GM12878 (cell line): Measurements from ENCODE around the gene PSMC4. TPM values are rescaled to one million over a fixed set of nuclear protein-coding genes. Genes with fewer than 3 reads are reported as not detected.

Experiments used
- ATAC-seq: fragments of 200-7000 bp; cut with Tn5 transposase; 3 replicates; pipeline ENCODE4 v1.9.1; 2020; ENCODE audit warnings: mild to moderate bottlenecking, moderate library complexity
- BruUV-seq: library from RNA; stranded (reverse); fragments of 400-500 nt; replicated peaks from 2 replicates; lab custom pipeline; 2021; lab: Mats Ljungman, UMichigan
- CTCF ChIA-PET: fragments of 300-600 bp; sonication (Branson Sonifier 250); formaldehyde crosslinking; extraction: SDS; loops from one replicate; lab custom pipeline; 2021; ENCODE audit warnings: inconsistent platforms; lab: Yijun Ruan, JAX
- POLR2A ChIA-PET: fragments of 350-600 bp; formaldehyde crosslinking; extraction: SDS; loops from one replicate; lab custom pipeline; 2021; ENCODE audit warnings: inconsistent platforms; lab: Charles Lee
- RAD21 ChIA-PET: fragments of 300-600 bp; sonication (Branson Sonifier 250); formaldehyde crosslinking; loops from one replicate; lab custom pipeline; 2023; ENCODE audit warnings: antibody characterized with exemption; ENCODE audit not compliant: unreplicated experiment; lab: Charles Lee
- SMC1A ChIA-PET: fragments of 300-600 bp; sonication (Branson Sonifier 250); formaldehyde crosslinking; loops from one replicate; lab custom pipeline; 2023; ENCODE audit not compliant: unreplicated experiment, uncharacterized antibody; lab: Charles Lee
- DNase-seq: peaks from one replicate; pipeline ENCODE4 v3.0.0-alpha.2; 2011; ENCODE audit warnings: low read depth, low spot score
- FAIRE-seq: peaks from 3 replicates; lab custom pipeline; 2011; peaks lifted over from hg19 to GRCh38; lab: Jason Lieb, UNC
- H2AFZ ChIP-seq: 2 replicates; pipeline ENCODE4 v1.6.0; 2011; ENCODE audit warnings: low read depth, low read length, control low read depth; ENCODE audit not compliant: control insufficient read depth
- H3K27ac ChIP-seq: 2 replicates; pipeline ENCODE4 v1.5.1; 2011; ENCODE audit warnings: control low read depth; ENCODE audit not compliant: control insufficient read depth, insufficient read depth
- H3K27me3 ChIP-seq, 2 experiments: replicated peaks in 1 of 2; 2 replicates each; pipeline versions ENCODE4 v1.6.0 to v1.6.1; 2011; ENCODE audit warnings: low read length in 1 of 2; ENCODE audit not compliant: control insufficient read depth in 2 of 2, insufficient read depth in 2 of 2
- H3K36me3 ChIP-seq, 2 experiments: 2 replicates each; pipeline ENCODE4 v1.5.1; 2011; ENCODE audit warnings: low read length in 1 of 2; ENCODE audit not compliant: control insufficient read depth in 2 of 2, insufficient read depth in 2 of 2
- H3K4me1 ChIP-seq: 2 replicates; pipeline ENCODE4 v1.6.1; 2011; ENCODE audit warnings: mild to moderate bottlenecking, low read length, moderate library complexity, mixed read lengths; ENCODE audit not compliant: control insufficient read depth, insufficient read depth
- H3K4me2 ChIP-seq: 2 replicates; pipeline ENCODE4 v1.6.0; 2011; ENCODE audit warnings: control low read depth; ENCODE audit not compliant: control insufficient read depth, insufficient read depth
- H3K4me3 ChIP-seq: fragments of 200-600 bp; sonication (generic); 2 replicates; pipeline ENCODE4 v1.5.1; 2016
- H3K79me2 ChIP-seq: 2 replicates; pipeline ENCODE4 v1.6.0; 2011; ENCODE audit warnings: low read length; ENCODE audit not compliant: control insufficient read depth, insufficient read depth
- H3K9ac ChIP-seq: 2 replicates; pipeline ENCODE4 v1.8.0; 2011; ENCODE audit warnings: low read length, control low read depth, mixed read lengths; ENCODE audit not compliant: control insufficient read depth, insufficient read depth
- H3K9me3 ChIP-seq: replicated peaks from 3 replicates; pipeline ENCODE4 v1.5.1; 2011; ENCODE audit warnings: mild to moderate bottlenecking, low read length; ENCODE audit not compliant: control insufficient read depth, insufficient read depth
- H4K20me1 ChIP-seq: 2 replicates; pipeline ENCODE4 v1.6.0; 2011; ENCODE audit not compliant: control insufficient read depth, insufficient read depth
- CBX5 ChIP-seq: sonication (generic); IDR thresholded peaks from 2 replicates; pipeline ENCODE4 v1.6.1; 2016; ENCODE audit warnings: low read depth, moderate library complexity, mild to moderate bottlenecking, inconsistent platforms
- EGR1 ChIP-seq, 2 experiments: IDR thresholded peaks; 1 replicate in 1 of 2; 2 replicates in 1 of 2; pipeline ENCODE4 v1.6.1; 2011 to 2012; ENCODE audit warnings: low read depth in 2 of 2, low read length in 2 of 2, borderline replicate concordance in 1 of 2, mild to moderate bottlenecking in 1 of 2, moderate library complexity in 1 of 2
- FOXM1 ChIP-seq: IDR thresholded peaks from 2 replicates; pipeline ENCODE4 v1.6.1; 2012; ENCODE audit warnings: low read depth, mild to moderate bottlenecking, inconsistent platforms, low read length, moderate library complexity
- HDAC2 ChIP-seq: fragments of 200-600 bp; sonication (generic); IDR thresholded peaks from 2 replicates; pipeline ENCODE4 v1.6.1; 2017
- IKZF2 ChIP-seq, 2 experiments: fragments of 450-650 bp; IDR thresholded peaks; 2 replicates each; pipeline ENCODE4 v1.6.1; 2017; ENCODE audit warnings: mild to moderate bottlenecking in 2 of 2, moderate library complexity in 2 of 2
- MEF2B ChIP-seq: fragments of 450-650 bp; IDR thresholded peaks from 2 replicates; pipeline ENCODE4 v1.6.1; 2018; ENCODE audit warnings: mild to moderate bottlenecking, moderate library complexity; ENCODE audit not compliant: partially characterized antibody, poor library complexity, severe bottlenecking
- MTA2 ChIP-seq: fragments of 450-650 bp; IDR thresholded peaks from 2 replicates; pipeline ENCODE4 v1.6.1; 2016; ENCODE audit warnings: low read depth, mild to moderate bottlenecking, moderate library complexity
- MYB ChIP-seq: fragments of 150-350 bp; IDR thresholded peaks from 2 replicates; pipeline ENCODE4 v1.6.1; 2014; ENCODE audit warnings: mild to moderate bottlenecking, low read depth, low read length, borderline replicate concordance
- NFYA ChIP-seq: IDR thresholded peaks from 2 replicates; pipeline ENCODE4 v1.6.1; 2011; ENCODE audit warnings: low read depth, mild to moderate bottlenecking, low read length, improper control_type of control experiment, borderline replicate concordance
- RAD21 ChIP-seq: IDR thresholded peaks from 2 replicates; pipeline ENCODE4 v1.6.1; 2011; ENCODE audit warnings: mild to moderate bottlenecking, low read depth, low read length, moderate library complexity; ENCODE audit not compliant: insufficient read depth
- SRF ChIP-seq, 2 experiments: IDR thresholded peaks; 2 replicates each; pipeline ENCODE4 v1.6.1; 2011; ENCODE audit warnings: low read depth in 2 of 2, low read length in 2 of 2, mild to moderate bottlenecking in 1 of 2, moderate library complexity in 1 of 2
- TAF1 ChIP-seq: IDR thresholded peaks from 2 replicates; pipeline ENCODE4 v1.6.1; 2011; ENCODE audit warnings: mild to moderate bottlenecking, low read depth, low read length, borderline replicate concordance
- ZBED1 ChIP-seq: IDR thresholded peaks from 2 replicates; pipeline ENCODE4 v1.6.1; 2016; ENCODE audit warnings: borderline replicate concordance
- WGBS: methylation state at CpG from one replicate; pipeline ENCODE4 v1.1.6; 2016; ENCODE audit warnings: low lambda C conversion rate; ENCODE audit not compliant: insufficient replicate concordance, insufficient coverage; ENCODE audit errors: missing lambda C conversion rate; 5-methylcytosine and 5-hydroxymethylcytosine counted together
- in situ Hi-C: fragments of 300-500 bp; cut with MboI; formaldehyde crosslinking; loops from 9 replicates; pipeline ENCODE4 v1.14.3; 2018; ENCODE audit warnings: mixed read lengths
- intact Hi-C: fragments of 100-400 bp; cut with micrococcal nuclease; formaldehyde crosslinking; loops from one replicate; pipeline ENCODE4 v1.14.2; 2022; ENCODE audit not compliant: unreplicated experiment
- polyA plus RNA-seq, 11 experiments: library from polyadenylated mRNA; depleted of rRNA in 4 of 11; unstranded in 6 of 11; stranded (reverse) in 5 of 11; fragments of >200 nt; fragmentation: Nextera tagmentation in 4 of 11; fragmentation: Illumina TruSeq in 1 of 11; extraction: Ambion mirVana in 4 of 11; extraction: Trizol in 1 of 11; gene quantifications; 1 replicate in 1 of 11; 2 replicates in 10 of 11; pipeline versions ENCODE4 v1.2.1 to v1.2.3, GENCODE V29; 2011 to 2016; ENCODE audit warnings: inconsistent platforms in 2 of 11, missing spikeins in 2 of 11, low read depth in 1 of 11
- total RNA-seq, 4 experiments: library from RNA; depleted of rRNA in 3 of 4; stranded (reverse); fragments of >200 nt in 3 of 4; fragmentation: Illumina TruSeq in 1 of 4; extraction: Trizol in 1 of 4; gene quantifications; 2 replicates each; pipeline versions ENCODE4 v1.2.1 to v1.2.3, GENCODE V29; 2013 to 2021
- TF ChIP-seq, protein P1 (sequence below): fragments of 450-650 bp; formaldehyde crosslinking; IDR thresholded peaks from 2 replicates; pipeline ENCODE4 v1.5.0; 2022; ENCODE audit warnings: mild to moderate bottlenecking, missing genetic modification characterization

Gene PSMC4
- total and polyA plus RNA-seq, 10 of the 15 experiments (the other 5 are each of a cell fraction or from before 2014, with no cell fraction given), result 55.2 to 328 (median 127) TPM

GRCh38 chr19:39937094-39937720, 33.8 kb upstream of the PSMC4 start:
- H4K20me1 ChIP-seq, result no peaks in the 10 kb centered on the region
- TF ChIP-seq EGR1 (IDR thresholded peaks at IDR 0.05; ENCODE audit: borderline replicate concordance in 1 of 2, low read depth in 2 of 2, low read length in 2 of 2), result peak in 1 of 2 experiments; percentile 49; a peak in 1 of 3 replicates
- no peak for TF ChIP-seq HDAC2
- TF ChIP-seq IKZF2 (IDR thresholded peaks at IDR 0.05), result 0 out of 4 replicates have a peak, but pooled peaks of 1 of the 2 experiments have one; percentile 14
- TF ChIP-seq MTA2, result peak; percentile 21; the same call in 1 of the 2 replicates
- no peak for TF ChIP-seq MYB
- no peak for TF ChIP-seq TAF1
- TF ChIP-seq RAD21, result no peak
- no peak for TF ChIP-seq NFYA
- TF ChIP-seq ZBED1, result no peak
- 0 out of 4 replicates have a peak, but pooled peaks of 1 of the 2 experiments have one; percentile 4 for TF ChIP-seq SRF (IDR thresholded peaks at IDR 0.05; ENCODE audit: low read depth in 2 of 2, low read length in 2 of 2)
- no peak for TF ChIP-seq CBX5
- peak; percentile 39 for TF ChIP-seq MEF2B
- TF ChIP-seq, protein P1, sequence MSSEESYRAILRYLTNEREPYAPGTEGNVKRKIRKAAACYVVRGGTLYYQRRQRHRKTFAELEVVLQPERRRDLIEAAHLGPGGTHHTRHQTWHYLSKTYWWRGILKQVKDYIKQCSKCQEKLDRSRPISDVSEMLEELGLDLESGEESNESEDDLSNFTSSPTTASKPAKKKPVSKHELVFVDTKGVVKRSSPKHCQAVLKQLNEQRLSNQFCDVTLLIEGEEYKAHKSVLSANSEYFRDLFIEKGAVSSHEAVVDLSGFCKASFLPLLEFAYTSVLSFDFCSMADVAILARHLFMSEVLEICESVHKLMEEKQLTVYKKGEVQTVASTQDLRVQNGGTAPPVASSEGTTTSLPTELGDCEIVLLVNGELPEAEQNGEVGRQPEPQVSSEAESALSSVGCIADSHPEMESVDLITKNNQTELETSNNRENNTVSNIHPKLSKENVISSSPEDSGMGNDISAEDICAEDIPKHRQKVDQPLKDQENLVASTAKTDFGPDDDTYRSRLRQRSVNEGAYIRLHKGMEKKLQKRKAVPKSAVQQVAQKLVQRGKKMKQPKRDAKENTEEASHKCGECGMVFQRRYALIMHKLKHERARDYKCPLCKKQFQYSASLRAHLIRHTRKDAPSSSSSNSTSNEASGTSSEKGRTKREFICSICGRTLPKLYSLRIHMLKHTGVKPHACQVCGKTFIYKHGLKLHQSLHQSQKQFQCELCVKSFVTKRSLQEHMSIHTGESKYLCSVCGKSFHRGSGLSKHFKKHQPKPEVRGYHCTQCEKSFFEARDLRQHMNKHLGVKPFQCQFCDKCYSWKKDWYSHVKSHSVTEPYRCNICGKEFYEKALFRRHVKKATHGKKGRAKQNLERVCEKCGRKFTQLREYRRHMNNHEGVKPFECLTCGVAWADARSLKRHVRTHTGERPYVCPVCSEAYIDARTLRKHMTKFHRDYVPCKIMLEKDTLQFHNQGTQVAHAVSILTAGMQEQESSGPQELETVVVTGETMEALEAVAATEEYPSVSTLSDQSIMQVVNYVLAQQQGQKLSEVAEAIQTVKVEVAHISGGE, result no peak
- TF ChIP-seq FOXM1, result no peak
- no peaks in the 10 kb centered on the region; the same call in 1 of the 3 replicates for H3K9me3 ChIP-seq
- RAD21 ChIA-PET, result interaction anchor here (1.4 to 4.1 kb wide), 4 partner anchors 16 to 33 kb away, joined by 3 to 52 read pairs (median 5); partner anchors contain the start of gene PSMC4
- H3K4me3 ChIP-seq, result no peak overlapping the region
- H3K36me3 ChIP-seq, result no peaks in the 10 kb centered on the region
- H3K4me1 ChIP-seq, result peaks cover 33% of the 10 kb centered on the region
- SMC1A ChIA-PET, result interaction anchor here (0.9 to 3.7 kb wide), 4 partner anchors 14 to 33 kb away, joined by 4 to 46 read pairs (median 8); partner anchors contain the start of gene PSMC4
- CTCF ChIA-PET, result interaction anchor here (0.6 to 3.8 kb wide), 5 partner anchors 11 to 91 kb away, joined by 3 to 43 read pairs (median 6); partner anchors contain the start of genes FBL and PSMC4
- no TSS peak for BruUV-seq
- intact Hi-C loops, result no loop called here
- no peak overlapping the region for H3K9ac ChIP-seq
- ATAC-seq (peak; percentile 69), FAIRE-seq (peak; percentile 93), DNase-seq (peak; percentile 36)
- H3K4me2 ChIP-seq, result peak overlapping the region; percentile 9; the same call in 1 of the 2 replicates
- in situ Hi-C loops, result no loop called here
- 41% methylated on average over 5 of the region's 5 CpGs for WGBS
- H3K79me2 ChIP-seq, result no peaks in the 10 kb centered on the region
- H2AFZ ChIP-seq, result peak overlapping the region; percentile 9
- no peaks in the 10 kb centered on the region for H3K27me3 ChIP-seq
- POLR2A ChIA-PET, result interaction anchor here (1.2 to 3.0 kb wide), 3 partner anchors 11 to 16 kb away, joined by 6 to 18 read pairs (median 7); no protein-coding TSS in a partner anchor
- no peak overlapping the region for H3K27ac ChIP-seq
